GM18868 (cell line): ENCODE measurements around the gene TRPV2.
A peak's percentile ranks its signal among the peaks of the same experiment; 100 is the strongest.
"Not testable (repeated sequence)": the region's sequence is repeated elsewhere in the genome, so short reads cannot be mapped to it uniquely, and the experiment has no call there.

ENCODE experiments used
- ATAC-seq: cut with Tn5 transposase; IDR thresholded peaks from one replicate; pipeline ENCODE4 v1.9.1; 2021; ENCODE audit warnings: mild to moderate bottlenecking, moderate library complexity; ENCODE audit not compliant: unreplicated experiment

TRPV2 gene

GRCh38 chr17:16403847-16404246 lies 11.5 kb upstream of the TRPV2 start:
- not testable (repeated sequence) for ATAC-seq

GRCh38 chr17:16406742-16407674 lies 8.4 kb upstream of the TRPV2 start:
- ATAC-seq: peak; percentile 31

GRCh38 chr17:16407911-16408588 lies 7.3 kb upstream of the TRPV2 start:
- ATAC-seq: peak; percentile 83

GRCh38 chr17:16417399-16417798 lies 2.0 kb downstream of the TRPV2 start:
- ATAC-seq: no peak

DNA sequence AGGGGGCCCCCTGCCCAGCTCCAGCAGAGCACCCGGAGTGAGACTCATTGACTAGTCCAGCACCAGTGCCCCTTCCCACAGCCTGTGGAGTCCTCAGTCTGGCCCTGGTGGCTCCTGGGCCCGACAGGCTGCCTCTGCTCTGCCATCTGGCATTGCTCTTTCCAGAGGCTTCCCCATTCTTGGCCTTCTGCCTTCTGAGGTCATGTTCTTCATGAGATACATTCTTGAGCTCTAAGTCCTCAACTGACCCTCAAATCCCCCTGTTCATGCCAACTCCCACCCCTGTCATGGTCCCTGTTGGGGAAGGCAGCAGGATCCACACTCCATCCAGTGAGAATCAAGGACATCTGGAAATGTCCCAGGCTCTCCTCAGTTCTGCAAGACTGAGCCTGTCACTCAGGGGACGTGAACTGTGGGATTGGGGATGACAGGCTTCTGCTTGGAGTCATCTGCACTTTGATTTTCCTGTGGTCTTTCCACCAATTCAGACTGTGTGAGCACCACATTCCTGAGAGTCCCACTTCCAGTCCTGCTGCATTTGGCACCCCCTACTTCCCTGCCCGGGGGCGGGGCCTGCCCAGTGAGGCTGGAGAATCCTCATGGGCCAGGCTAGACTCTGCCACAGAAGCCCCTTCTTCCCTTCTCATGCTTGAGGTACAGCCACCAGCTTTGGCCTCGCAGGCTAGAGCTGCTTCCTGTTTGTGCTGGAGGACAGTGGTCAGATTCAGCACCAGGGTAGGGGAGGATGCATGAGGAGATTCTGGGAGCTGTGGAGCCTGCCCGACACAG lies 2.7 kb downstream of the TRPV2 start:
- no peak for ATAC-seq

DNA sequence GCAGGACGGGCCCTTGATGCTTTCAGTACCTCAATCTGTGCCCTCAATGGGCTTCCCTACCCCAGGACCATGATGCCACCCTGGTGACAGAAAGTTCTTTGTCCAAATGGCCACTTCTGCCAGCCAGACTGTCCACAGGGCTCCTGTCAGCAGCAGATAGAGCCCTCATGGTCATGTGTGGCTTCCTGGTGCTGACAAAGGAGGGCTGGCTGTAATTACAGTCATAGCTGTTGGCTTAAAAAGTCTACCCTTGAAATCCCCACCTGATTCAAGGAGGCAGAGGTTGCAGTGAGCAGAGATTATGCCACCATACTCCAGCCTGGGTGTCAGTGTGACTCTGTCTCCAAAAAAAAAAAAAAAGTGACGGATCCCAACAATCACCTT lies 3.3 kb downstream of the TRPV2 start:
- ATAC-seq: no peak

GRCh38 chr17:16419074-16419928 lies 3.9 kb downstream of the TRPV2 start:
- peak; percentile 46 for ATAC-seq

- ATAC-seq: no peak
Measured at GRCh38 chr17:16419929-16420271, 4.5 kb downstream of the TRPV2 start.

- ATAC-seq: no peak
Measured at GRCh38 chr17:16422416-16422815, 7.0 kb downstream of the TRPV2 start.

GRCh38 chr17:16423226-16423872 lies 8.0 kb downstream of the TRPV2 start:
- ATAC-seq: no peak

- no peak for ATAC-seq
Measured at GRCh38 chr17:16425202-16425601, 9.8 kb downstream of the TRPV2 start.

- no peak for ATAC-seq
Measured at GRCh38 chr17:16425698-16426659, 10.6 kb downstream of the TRPV2 start.

DNA sequence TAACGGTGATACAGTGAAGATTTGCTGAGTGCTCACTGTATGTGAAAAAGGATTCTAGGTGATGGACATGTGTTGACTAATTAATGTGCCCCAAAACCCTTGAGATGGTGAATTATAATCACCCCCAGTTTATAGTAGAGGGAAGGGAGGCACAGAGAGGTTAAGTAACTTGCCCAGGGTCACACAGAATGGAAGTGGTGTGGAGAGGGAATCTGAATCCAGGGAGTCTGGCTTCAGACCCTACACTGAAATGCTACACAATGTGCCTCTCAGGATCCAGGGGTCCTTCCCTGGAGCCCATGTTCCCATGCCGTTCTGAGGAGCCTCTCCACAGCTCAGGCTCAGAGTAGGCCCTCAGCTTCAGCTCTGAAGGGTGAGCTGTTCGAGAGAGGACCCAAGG lies 11.6 kb downstream of the TRPV2 start:
- no peak for ATAC-seq

- no peak for ATAC-seq
Measured at GRCh38 chr17:16428098-16428882, 12.9 kb downstream of the TRPV2 start.

GRCh38 chr17:16429083-16429482 lies 13.7 kb downstream of the TRPV2 start:
- no peak for ATAC-seq

- ATAC-seq: no peak
Measured at GRCh38 chr17:16430650-16431049, 15.3 kb downstream of the TRPV2 start.

- ATAC-seq: no peak
Measured at GRCh38 chr17:16432017-16432416, 16.6 kb downstream of the TRPV2 start.

DNA sequence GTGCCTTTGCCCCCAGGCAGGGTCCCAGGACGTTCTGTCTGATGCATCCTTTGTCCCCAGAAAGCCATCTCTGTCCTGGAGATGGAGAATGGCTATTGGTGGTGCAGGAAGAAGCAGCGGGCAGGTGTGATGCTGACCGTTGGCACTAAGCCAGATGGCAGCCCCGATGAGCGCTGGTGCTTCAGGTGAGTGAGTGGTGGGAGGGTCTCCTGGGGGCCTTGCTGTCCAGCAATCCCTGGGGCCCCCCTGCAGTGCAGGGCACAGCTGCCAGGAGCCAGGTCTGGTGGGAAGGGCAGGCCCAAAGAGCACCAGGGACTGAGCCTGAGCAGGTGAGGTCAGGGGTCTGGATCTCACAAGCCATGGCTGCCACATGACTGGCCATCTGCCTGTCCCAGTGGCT lies 18.1 kb downstream of the TRPV2 start:
- no peak for ATAC-seq
